ENCODE measurements around the gene RAB44. TPM values are rescaled to one million over a fixed set of nuclear protein-coding genes. Genes with fewer than 3 reads are reported as not detected.
"Not testable (repeated sequence)": the region's sequence is repeated elsewhere in the genome, so short reads cannot be mapped to it uniquely, and the experiment has no call there.

Gene RAB44
- total and polyA plus RNA-seq, 4 donors = 0.05 to 0.59 (median 0.06) TPM; not detected in 1

GRCh38 chr6:36718560-36718959 lies 20.9 kb downstream of the RAB44 start:
- Histone ChIP-seq H3K4me1 (ENCODE audit: control insufficient read depth, insufficient read depth, low read length) (no peaks in the 10 kb centered on the region), H3K27ac (ENCODE audit: low read depth, low read length) (no peak overlapping the region), H3K27me3 (ENCODE audit: control insufficient read depth, insufficient read depth, low read length) (no peaks in the 10 kb centered on the region), H3K36me3 (ENCODE audit: control insufficient read depth, insufficient read depth, low read length) (no peaks in the 10 kb centered on the region), H3K9me3 (ENCODE audit: control insufficient read depth, insufficient read depth, low read length) (no peaks in the 10 kb centered on the region), H3K4me3 (ENCODE audit: low read depth, low read length) (no peak overlapping the region)
- no peak for DNase-seq (ENCODE audit: low read depth in 4 of 6, low spot score in 6 of 6)
- WGBS (ENCODE audit: insufficient coverage) = 85% methylated on average over 3 of the region's 5 CpGs

GRCh38 chr6:36719126-36719525 lies 21.5 kb downstream of the RAB44 start:
- Histone ChIP-seq H3K27me3 (ENCODE audit: control insufficient read depth, insufficient read depth, low read length) (no peaks in the 10 kb centered on the region), H3K4me3 (ENCODE audit: low read depth, low read length) (no peak overlapping the region), H3K9me3 (ENCODE audit: control insufficient read depth, insufficient read depth, low read length) (no peaks in the 10 kb centered on the region), H3K27ac (ENCODE audit: low read depth, low read length) (no peak overlapping the region), H3K36me3 (ENCODE audit: control insufficient read depth, insufficient read depth, low read length) (no peaks in the 10 kb centered on the region), H3K4me1 (ENCODE audit: control insufficient read depth, insufficient read depth, low read length) (no peaks in the 10 kb centered on the region)
- WGBS (ENCODE audit: insufficient coverage) = 97% methylated on average over 7 of the region's 7 CpGs
- DNase-seq (ENCODE audit: low read depth in 4 of 6, low spot score in 6 of 6) = no peak

- no peaks in the 10 kb centered on the region for H3K9me3 ChIP-seq (ENCODE audit: control insufficient read depth, insufficient read depth, low read length)
- WGBS (ENCODE audit: insufficient coverage) = 86% methylated on average over 9 of the region's 11 CpGs
- no peaks in the 10 kb centered on the region for H3K4me1 ChIP-seq (ENCODE audit: control insufficient read depth, insufficient read depth, low read length)
- H3K36me3 ChIP-seq (ENCODE audit: control insufficient read depth, insufficient read depth, low read length) = no peaks in the 10 kb centered on the region
- no peaks in the 10 kb centered on the region for H3K27me3 ChIP-seq (ENCODE audit: control insufficient read depth, insufficient read depth, low read length)
- no peak for DNase-seq (ENCODE audit: low read depth in 4 of 6, low spot score in 6 of 6)
- no peak overlapping the region for H3K4me3 ChIP-seq (ENCODE audit: low read depth, low read length)
- no peak overlapping the region for H3K27ac ChIP-seq (ENCODE audit: low read depth, low read length)
Observed at GRCh38 chr6:36720251-36721141, 22.9 kb downstream of the RAB44 start.

- DNase-seq (ENCODE audit: low read depth in 4 of 6, low spot score in 6 of 6) = no peak
- no peaks in the 10 kb centered on the region for H3K9me3 ChIP-seq (ENCODE audit: control insufficient read depth, insufficient read depth, low read length)
- H3K36me3 ChIP-seq (ENCODE audit: control insufficient read depth, insufficient read depth, low read length) = no peaks in the 10 kb centered on the region
- no peaks in the 10 kb centered on the region for H3K4me1 ChIP-seq (ENCODE audit: control insufficient read depth, insufficient read depth, low read length)
- no peak overlapping the region for H3K4me3 ChIP-seq (ENCODE audit: low read depth, low read length)
- H3K27me3 ChIP-seq (ENCODE audit: control insufficient read depth, insufficient read depth, low read length) = no peaks in the 10 kb centered on the region
- no peak overlapping the region for H3K27ac ChIP-seq (ENCODE audit: low read depth, low read length)
- 83% methylated on average over 14 of the region's 15 CpGs for WGBS (ENCODE audit: insufficient coverage)
Observed at GRCh38 chr6:36721369-36722140, 23.9 kb downstream of the RAB44 start.

- no peak for DNase-seq (ENCODE audit: low read depth in 4 of 6, low spot score in 6 of 6)
- Histone ChIP-seq H3K36me3 (ENCODE audit: control insufficient read depth, insufficient read depth, low read length) (no peaks in the 10 kb centered on the region), H3K27me3 (ENCODE audit: control insufficient read depth, insufficient read depth, low read length) (no peaks in the 10 kb centered on the region), H3K4me3 (ENCODE audit: low read depth, low read length) (no peak overlapping the region), H3K9me3 (ENCODE audit: control insufficient read depth, insufficient read depth, low read length) (no peaks in the 10 kb centered on the region), H3K27ac (ENCODE audit: low read depth, low read length) (no peak overlapping the region), H3K4me1 (ENCODE audit: control insufficient read depth, insufficient read depth, low read length) (peaks cover under 1% of the 10 kb centered on the region)
- 90% methylated on average over 9 of the region's 10 CpGs for WGBS (ENCODE audit: insufficient coverage)
Observed at GRCh38 chr6:36722365-36722764, 24.7 kb downstream of the RAB44 start.

- Histone ChIP-seq H3K27ac (ENCODE audit: low read depth, low read length) (no peak overlapping the region), H3K27me3 (ENCODE audit: control insufficient read depth, insufficient read depth, low read length) (no peaks in the 10 kb centered on the region), H3K4me3 (ENCODE audit: low read depth, low read length) (no peak overlapping the region), H3K9me3 (ENCODE audit: control insufficient read depth, insufficient read depth, low read length) (no peaks in the 10 kb centered on the region), H3K4me1 (ENCODE audit: control insufficient read depth, insufficient read depth, low read length) (peaks cover 3% of the 10 kb centered on the region), H3K36me3 (ENCODE audit: control insufficient read depth, insufficient read depth, low read length) (no peaks in the 10 kb centered on the region)
- WGBS (ENCODE audit: insufficient coverage) = 88% methylated on average over 1 of the region's 2 CpGs
- DNase-seq (ENCODE audit: low read depth in 4 of 6, low spot score in 6 of 6) = no peak
Observed at GRCh38 chr6:36722879-36723278, 25.3 kb downstream of the RAB44 start.

GRCh38 chr6:36723992-36724391 lies 26.4 kb downstream of the RAB44 start:
- H3K27me3 ChIP-seq (ENCODE audit: control insufficient read depth, insufficient read depth, low read length); H3K4me1 ChIP-seq (ENCODE audit: control insufficient read depth, insufficient read depth, low read length); H3K9me3 ChIP-seq (ENCODE audit: control insufficient read depth, insufficient read depth, low read length); H3K36me3 ChIP-seq (ENCODE audit: control insufficient read depth, insufficient read depth, low read length); H3K4me3 ChIP-seq (ENCODE audit: low read depth, low read length); H3K27ac ChIP-seq (ENCODE audit: low read depth, low read length); DNase-seq (ENCODE audit: low read depth in 4 of 6, low spot score in 6 of 6): not testable (repeated sequence)
- WGBS (ENCODE audit: insufficient coverage) = 97% methylated on average over 3 of the region's 4 CpGs

GRCh38 chr6:36724514-36725390 lies 27.1 kb downstream of the RAB44 start:
- H3K36me3 ChIP-seq (ENCODE audit: control insufficient read depth, insufficient read depth, low read length) = no peaks in the 10 kb centered on the region
- DNase-seq (ENCODE audit: low read depth in 4 of 6, low spot score in 6 of 6) = peak in 2 of 6 donors; percentile 36 to 37
- no peak overlapping the region for H3K27ac ChIP-seq (ENCODE audit: low read depth, low read length)
- H3K4me1 ChIP-seq (ENCODE audit: control insufficient read depth, insufficient read depth, low read length) = peaks cover 7% of the 10 kb centered on the region
- no peak overlapping the region for H3K4me3 ChIP-seq (ENCODE audit: low read depth, low read length)
- H3K27me3 ChIP-seq (ENCODE audit: control insufficient read depth, insufficient read depth, low read length) = no peaks in the 10 kb centered on the region
- no peaks in the 10 kb centered on the region for H3K9me3 ChIP-seq (ENCODE audit: control insufficient read depth, insufficient read depth, low read length)
- WGBS (ENCODE audit: insufficient coverage) = 22% methylated on average over 10 of the region's 13 CpGs

GRCh38 chr6:36725581-36725980 lies 28.0 kb downstream of the RAB44 start:
- H3K27ac ChIP-seq (ENCODE audit: low read depth, low read length) = no peak overlapping the region
- H3K4me3 ChIP-seq (ENCODE audit: low read depth, low read length) = no peak overlapping the region
- H3K9me3 ChIP-seq (ENCODE audit: control insufficient read depth, insufficient read depth, low read length) = no peaks in the 10 kb centered on the region
- WGBS (ENCODE audit: insufficient coverage) = 85% methylated on average over 6 of the region's 7 CpGs
- H3K4me1 ChIP-seq (ENCODE audit: control insufficient read depth, insufficient read depth, low read length) = peaks cover 7% of the 10 kb centered on the region
- DNase-seq (ENCODE audit: low read depth in 4 of 6, low spot score in 6 of 6) = no peak
- H3K36me3 ChIP-seq (ENCODE audit: control insufficient read depth, insufficient read depth, low read length) = no peaks in the 10 kb centered on the region
- H3K27me3 ChIP-seq (ENCODE audit: control insufficient read depth, insufficient read depth, low read length) = no peaks in the 10 kb centered on the region

All from spinal cord (tissue), 10 donors.